ENCODE measurements around the gene OBSL1.

The OBSL1 gene

GRCh38 chr2:219552382-219553167 lies 18.8 kb downstream of the OBSL1 start:
- Histone ChIP-seq H3F3A (ENCODE audit: control insufficient read depth, insufficient read depth) (no peaks in the 10 kb centered on the region), H3K9me3 (ENCODE audit: control insufficient read depth, insufficient read depth, low read length) (no peaks in the 10 kb centered on the region), H4K20me1 (ENCODE audit: control insufficient read depth, insufficient read depth, low read depth, low read length) (no peaks in the 10 kb centered on the region), H3K27ac (ENCODE audit: low read depth, low read length) (no peak overlapping the region), H3K79me2 (ENCODE audit: control insufficient read depth, low read length) (no peaks in the 10 kb centered on the region), H3K4me1 (ENCODE audit: control insufficient read depth, low read length) (no peaks in the 10 kb centered on the region), H3K9me2 (replicated peaks; ENCODE audit: control insufficient read depth, low read length) (no peaks in the 10 kb centered on the region), H3K36me3 (ENCODE audit: control insufficient read depth, low read length) (no peaks in the 10 kb centered on the region), H3K27me3 (ENCODE audit: control insufficient read depth, low read length) (no peaks in the 10 kb centered on the region), H3K4me2 (ENCODE audit: low read length) (no peak overlapping the region), H3K4me3 (ENCODE audit: low read length) (no peak overlapping the region)
- TF ChIP-seq EZH2phosphoT487 (IDR thresholded peaks at IDR 0.05; ENCODE audit: borderline replicate concordance, low read length), result no peak
- TF ChIP-seq, protein P1, sequence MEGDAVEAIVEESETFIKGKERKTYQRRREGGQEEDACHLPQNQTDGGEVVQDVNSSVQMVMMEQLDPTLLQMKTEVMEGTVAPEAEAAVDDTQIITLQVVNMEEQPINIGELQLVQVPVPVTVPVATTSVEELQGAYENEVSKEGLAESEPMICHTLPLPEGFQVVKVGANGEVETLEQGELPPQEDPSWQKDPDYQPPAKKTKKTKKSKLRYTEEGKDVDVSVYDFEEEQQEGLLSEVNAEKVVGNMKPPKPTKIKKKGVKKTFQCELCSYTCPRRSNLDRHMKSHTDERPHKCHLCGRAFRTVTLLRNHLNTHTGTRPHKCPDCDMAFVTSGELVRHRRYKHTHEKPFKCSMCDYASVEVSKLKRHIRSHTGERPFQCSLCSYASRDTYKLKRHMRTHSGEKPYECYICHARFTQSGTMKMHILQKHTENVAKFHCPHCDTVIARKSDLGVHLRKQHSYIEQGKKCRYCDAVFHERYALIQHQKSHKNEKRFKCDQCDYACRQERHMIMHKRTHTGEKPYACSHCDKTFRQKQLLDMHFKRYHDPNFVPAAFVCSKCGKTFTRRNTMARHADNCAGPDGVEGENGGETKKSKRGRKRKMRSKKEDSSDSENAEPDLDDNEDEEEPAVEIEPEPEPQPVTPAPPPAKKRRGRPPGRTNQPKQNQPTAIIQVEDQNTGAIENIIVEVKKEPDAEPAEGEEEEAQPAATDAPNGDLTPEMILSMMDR (IDR thresholded peaks at IDR 0.05; ENCODE audit: low read depth, low read length, poor library complexity, severe bottlenecking), result no peak

DNA sequence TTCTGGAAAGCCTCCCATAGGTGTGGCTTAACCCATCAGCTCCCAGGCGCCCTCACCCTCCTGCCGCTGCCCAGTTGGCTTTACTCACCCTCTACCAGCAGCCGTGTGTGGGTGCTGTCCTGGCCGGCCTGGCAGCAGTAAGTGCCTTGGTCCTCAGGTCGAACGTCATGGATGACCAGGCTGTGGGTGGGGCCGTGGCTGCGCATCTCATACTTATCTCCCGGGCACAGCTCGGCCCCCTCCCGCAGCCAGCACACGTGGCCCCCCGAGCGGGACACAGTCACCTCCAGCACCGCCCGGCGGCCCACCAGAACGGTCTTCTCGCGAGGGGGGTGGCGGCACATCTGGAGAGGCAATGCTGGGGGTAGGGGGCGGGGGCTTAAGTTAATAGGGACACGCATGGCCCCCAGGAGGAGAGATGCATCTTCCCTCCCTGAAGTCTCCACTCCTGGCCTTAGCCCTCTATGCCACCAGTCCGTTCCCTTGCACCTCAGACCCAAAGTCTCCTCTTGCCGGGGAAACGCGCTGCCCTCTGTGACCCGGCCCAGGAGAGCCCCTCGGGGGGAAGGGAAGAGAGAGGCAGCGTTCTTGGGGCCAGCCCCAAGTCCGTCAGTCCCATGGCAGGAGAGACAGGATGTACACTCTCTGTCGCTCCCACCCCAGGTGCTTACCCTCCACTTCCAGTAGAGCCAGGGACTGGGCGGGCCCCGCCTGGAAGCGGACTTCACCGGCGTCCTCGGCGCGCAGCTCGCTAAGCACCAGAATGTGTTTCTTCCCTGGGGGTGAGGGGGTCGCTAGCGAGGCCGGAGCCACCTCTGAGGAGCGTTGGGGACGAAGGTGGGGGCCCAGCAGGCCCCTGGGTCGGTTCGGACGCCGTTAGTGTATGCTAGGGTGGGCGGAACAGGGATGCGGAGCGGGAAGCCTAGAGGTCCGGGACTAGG lies 19.6 kb downstream of the OBSL1 start:
- no peaks in the 10 kb centered on the region for H3K36me3 ChIP-seq (ENCODE audit: control insufficient read depth, low read length)
- no peaks in the 10 kb centered on the region for H3K9me3 ChIP-seq (ENCODE audit: control insufficient read depth, insufficient read depth, low read length)
- H3K9me2 ChIP-seq (replicated peaks; ENCODE audit: control insufficient read depth, low read length), result no peaks in the 10 kb centered on the region
- H3K27ac ChIP-seq (ENCODE audit: low read depth, low read length), result no peak overlapping the region
- no peak overlapping the region for H3K4me2 ChIP-seq (ENCODE audit: low read length)
- H3F3A ChIP-seq (ENCODE audit: control insufficient read depth, insufficient read depth), result no peaks in the 10 kb centered on the region
- H4K20me1 ChIP-seq (ENCODE audit: control insufficient read depth, insufficient read depth, low read depth, low read length), result no peaks in the 10 kb centered on the region
- no peaks in the 10 kb centered on the region for H3K27me3 ChIP-seq (ENCODE audit: control insufficient read depth, low read length)
- no peaks in the 10 kb centered on the region for H3K4me1 ChIP-seq (ENCODE audit: control insufficient read depth, low read length)
- H3K4me3 ChIP-seq (ENCODE audit: low read length), result no peak overlapping the region
- TF ChIP-seq, protein P1 (IDR thresholded peaks at IDR 0.05; ENCODE audit: low read depth, low read length, poor library complexity, severe bottlenecking), result no peak
- no peak for TF ChIP-seq EZH2phosphoT487 (IDR thresholded peaks at IDR 0.05; ENCODE audit: borderline replicate concordance, low read length)
- H3K79me2 ChIP-seq (ENCODE audit: control insufficient read depth, low read length), result no peaks in the 10 kb centered on the region

DNA sequence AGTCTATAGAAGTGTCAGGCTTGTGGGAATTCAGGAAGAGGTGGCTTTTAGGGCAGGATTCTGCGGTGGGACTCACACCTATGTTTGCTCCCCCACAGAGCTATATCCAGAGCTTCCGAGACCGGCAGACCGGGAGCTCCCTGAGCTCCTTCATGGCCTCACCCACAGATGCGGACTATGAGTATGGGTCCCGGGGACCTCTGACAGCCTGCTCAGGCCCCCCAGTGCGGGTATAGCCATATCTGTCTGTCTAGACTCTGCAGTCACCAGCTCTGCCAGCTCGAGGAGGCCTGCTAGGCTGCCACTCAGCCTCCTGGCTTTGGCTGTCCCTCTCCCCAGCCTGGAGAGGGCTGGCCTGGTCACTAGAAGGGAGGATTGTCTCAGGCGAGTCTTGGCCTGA lies 21.7 kb downstream of the OBSL1 start:
- H3K4me3 ChIP-seq (ENCODE audit: low read length), result no peak overlapping the region
- no peak overlapping the region for H3K4me2 ChIP-seq (ENCODE audit: low read length)
- H3K9me3 ChIP-seq (ENCODE audit: control insufficient read depth, insufficient read depth, low read length), result no peaks in the 10 kb centered on the region
- H4K20me1 ChIP-seq (ENCODE audit: control insufficient read depth, insufficient read depth, low read depth, low read length), result no peaks in the 10 kb centered on the region
- TF ChIP-seq, protein P1 (IDR thresholded peaks at IDR 0.05; ENCODE audit: low read depth, low read length, poor library complexity, severe bottlenecking), result no peak
- no peak for TF ChIP-seq EZH2phosphoT487 (IDR thresholded peaks at IDR 0.05; ENCODE audit: borderline replicate concordance, low read length)
- peaks cover 10% of the 10 kb centered on the region; the same call in 1 of the 2 replicates for H3K27me3 ChIP-seq (ENCODE audit: control insufficient read depth, low read length)
- H3K4me1 ChIP-seq (ENCODE audit: control insufficient read depth, low read length), result peaks cover under 1% of the 10 kb centered on the region
- no peaks in the 10 kb centered on the region for H3F3A ChIP-seq (ENCODE audit: control insufficient read depth, insufficient read depth)
- H3K36me3 ChIP-seq (ENCODE audit: control insufficient read depth, low read length), result no peaks in the 10 kb centered on the region
- H3K79me2 ChIP-seq (ENCODE audit: control insufficient read depth, low read length), result no peaks in the 10 kb centered on the region
- no peak overlapping the region for H3K27ac ChIP-seq (ENCODE audit: low read depth, low read length)
- H3K9me2 ChIP-seq (replicated peaks; ENCODE audit: control insufficient read depth, low read length), result no peaks in the 10 kb centered on the region
